K562 (cell line): Measurements from ENCODE around the gene ZNF687. TPM values are rescaled to one million over a fixed set of nuclear protein-coding genes. Genes with fewer than 3 reads are reported as not detected.

Source experiments
- ARHGAP35 ChIP-seq: fragments of 450-650 bp; IDR thresholded peaks from 2 replicates; pipeline ENCODE4 v1.6.1; 2018; ENCODE audit not compliant: partially characterized antibody
- CBX3 ChIP-seq, 2 experiments: IDR thresholded peaks; 1 replicate in 1 of 2; 2 replicates in 1 of 2; pipeline ENCODE4 v1.6.1; 2012; ENCODE audit warnings: inconsistent platforms in 2 of 2, low read length in 2 of 2, borderline replicate concordance in 1 of 2, control low read depth in 1 of 2
- CREB1 ChIP-seq, 2 experiments: sonication (generic) in 1 of 2; formaldehyde crosslinking in 1 of 2; IDR thresholded peaks; 2 replicates each; pipeline versions ENCODE4 v1.6.1 to v1.8.0; 2012 to 2022; ENCODE audit warnings: inconsistent platforms in 1 of 2, mild to moderate bottlenecking in 1 of 2, missing genetic modification reagents in 1 of 2, moderate library complexity in 1 of 2
- CXXC5 ChIP-seq: fragments of 250-450 bp; sonication (Bioruptor Pico); IDR thresholded peaks from 2 replicates; pipeline ENCODE4 v1.8.0; 2022; ENCODE audit warnings: inconsistent platforms, mild to moderate bottlenecking, moderate library complexity
- ETV6 ChIP-seq, 3 experiments: fragments of 150-350 bp in 1 of 3; sonication (generic) in 1 of 3; formaldehyde crosslinking in 1 of 3; IDR thresholded peaks; 2 replicates each; pipeline versions ENCODE4 v1.6.1 to v1.8.0; 2014 to 2022; ENCODE audit warnings: borderline replicate concordance in 2 of 3, low read depth in 2 of 3, antibody characterized with exemption in 1 of 3, low read length in 1 of 3, mild to moderate bottlenecking in 1 of 3, missing genetic modification reagents in 1 of 3
- HMGN3 ChIP-seq: IDR thresholded peaks from 2 replicates; pipeline ENCODE4 v1.6.1; 2011; ENCODE audit warnings: borderline replicate concordance, low read depth, mild to moderate bottlenecking, mixed read lengths, low read length; ENCODE audit not compliant: insufficient read length; ENCODE audit errors: extremely low read depth
- HNRNPL ChIP-seq: fragments of 200-400 bp; formaldehyde crosslinking; IDR thresholded peaks from 2 replicates; pipeline ENCODE4 v1.6.1; 2017; ENCODE audit warnings: low read depth, mild to moderate bottlenecking, low read length
- JUND ChIP-seq, 2 experiments: IDR thresholded peaks; 2 replicates in 1 of 2; 3 replicates in 1 of 2; pipeline ENCODE4 v1.6.1; 2011; ENCODE audit warnings: borderline replicate concordance in 2 of 2, low read depth in 2 of 2, low read length in 2 of 2, improper control_type of control experiment in 1 of 2, missing biosample characterization in 1 of 2, missing genetic modification characterization in 1 of 2, missing genetic modification reagents in 1 of 2
- KAT7 ChIP-seq: sonication (generic); formaldehyde crosslinking; IDR thresholded peaks from 2 replicates; pipeline ENCODE4 v1.8.0; 2022; ENCODE audit warnings: missing genetic modification reagents, mild to moderate bottlenecking, borderline replicate concordance
- MAFF ChIP-seq: IDR thresholded peaks from 2 replicates; pipeline ENCODE4 v1.6.1; 2012; ENCODE audit warnings: low read length, improper control_type of control experiment
- PHTF2 ChIP-seq: fragments of 250-450 bp; sonication (Bioruptor Pico); IDR thresholded peaks from 2 replicates; pipeline ENCODE4 v1.5.0; 2021; ENCODE audit warnings: mild to moderate bottlenecking
- SP1 ChIP-seq: sonication (generic); formaldehyde crosslinking; IDR thresholded peaks from 2 replicates; pipeline ENCODE4 v1.8.1; 2022; ENCODE audit warnings: mild to moderate bottlenecking, missing genetic modification reagents
- SP2 ChIP-seq: IDR thresholded peaks from 2 replicates; pipeline ENCODE4 v1.6.1; 2011; ENCODE audit warnings: mild to moderate bottlenecking, low read depth, low read length, moderate library complexity; ENCODE audit not compliant: poor library complexity, severe bottlenecking; ENCODE audit errors: extremely low read depth
- STAT5A ChIP-seq: IDR thresholded peaks from 2 replicates; pipeline ENCODE4 v1.6.1; 2012; ENCODE audit warnings: low read length, inconsistent platforms, borderline replicate concordance
- TFAM ChIP-seq: fragments of 250-450 bp; sonication (Bioruptor Pico); conservative IDR thresholded peaks from 2 replicates; pipeline ENCODE4 v1.5.0; 2021; ENCODE audit warnings: mild to moderate bottlenecking, moderate library complexity
- ZBTB1 ChIP-seq: sonication (generic); formaldehyde crosslinking; IDR thresholded peaks from 2 replicates; pipeline ENCODE4 v1.8.1; 2023; ENCODE audit warnings: missing genetic modification reagents, low read depth, mild to moderate bottlenecking, borderline replicate concordance
- ZFPM2 ChIP-seq: fragments of 250-450 bp; sonication (Bioruptor Pico); IDR thresholded peaks from 2 replicates; pipeline ENCODE4 v1.5.1; 2022; ENCODE audit warnings: mild to moderate bottlenecking
- ZNF165 ChIP-seq: fragments of 250-450 bp; sonication (Bioruptor Pico); IDR thresholded peaks from 2 replicates; pipeline ENCODE4 v1.4.0; 2020; ENCODE audit warnings: borderline replicate concordance
- ZNF583 ChIP-seq: fragments of 250-450 bp; sonication (Bioruptor Pico); IDR thresholded peaks from 2 replicates; pipeline ENCODE4 v1.4.0; 2020
- ZNF764 ChIP-seq: fragments of 250-450 bp; sonication (Bioruptor Pico); IDR thresholded peaks from 2 replicates; pipeline ENCODE4 v1.4.0; 2020; ENCODE audit warnings: low read depth, mild to moderate bottlenecking, moderate library complexity
- polyA plus RNA-seq, 8 experiments: library from polyadenylated mRNA; depleted of rRNA in 4 of 8; stranded (reverse) in 5 of 8; unstranded in 3 of 8; fragments of >200 nt; fragmentation: Nextera tagmentation in 2 of 8; fragmentation: Illumina TruSeq in 1 of 8; extraction: Ambion mirVana in 2 of 8; extraction: Trizol in 1 of 8; gene quantifications; 2 replicates each; pipeline versions ENCODE4 v1.2.1 to v1.2.3, GENCODE V29; 2011 to 2014; ENCODE audit warnings: inconsistent platforms in 1 of 8, missing spikeins in 1 of 8
- total RNA-seq, 7 experiments: library from RNA; depleted of rRNA in 6 of 7; stranded (reverse); fragments of >200 nt in 6 of 7; fragmentation: Illumina TruSeq in 2 of 7; extraction: Trizol in 2 of 7; gene quantifications; 2 replicates each; pipeline versions ENCODE4 v1.2.1 to v1.2.3, GENCODE V29; 2011 to 2021; ENCODE audit warnings: low replicate concordance in 1 of 7
- TF ChIP-seq, protein P1 (sequence below): fragments of 450-650 bp; IDR thresholded peaks from 2 replicates; pipeline ENCODE4 v1.6.1; 2016; ENCODE audit warnings: borderline replicate concordance
- TF ChIP-seq, protein P2 (sequence below): IDR thresholded peaks from 3 replicates; pipeline ENCODE4 v1.6.1; 2011; ENCODE audit warnings: borderline replicate concordance, mild to moderate bottlenecking, moderate library complexity; ENCODE audit not compliant: insufficient read length; ENCODE audit errors: extremely low read depth

ZNF687 gene
- total and polyA plus RNA-seq, 9 of the 15 experiments (the other 6 are each of a cell fraction or from before 2014, with no cell fraction given), result 0.13 to 26.4 (median 10.6) TPM

DNA sequence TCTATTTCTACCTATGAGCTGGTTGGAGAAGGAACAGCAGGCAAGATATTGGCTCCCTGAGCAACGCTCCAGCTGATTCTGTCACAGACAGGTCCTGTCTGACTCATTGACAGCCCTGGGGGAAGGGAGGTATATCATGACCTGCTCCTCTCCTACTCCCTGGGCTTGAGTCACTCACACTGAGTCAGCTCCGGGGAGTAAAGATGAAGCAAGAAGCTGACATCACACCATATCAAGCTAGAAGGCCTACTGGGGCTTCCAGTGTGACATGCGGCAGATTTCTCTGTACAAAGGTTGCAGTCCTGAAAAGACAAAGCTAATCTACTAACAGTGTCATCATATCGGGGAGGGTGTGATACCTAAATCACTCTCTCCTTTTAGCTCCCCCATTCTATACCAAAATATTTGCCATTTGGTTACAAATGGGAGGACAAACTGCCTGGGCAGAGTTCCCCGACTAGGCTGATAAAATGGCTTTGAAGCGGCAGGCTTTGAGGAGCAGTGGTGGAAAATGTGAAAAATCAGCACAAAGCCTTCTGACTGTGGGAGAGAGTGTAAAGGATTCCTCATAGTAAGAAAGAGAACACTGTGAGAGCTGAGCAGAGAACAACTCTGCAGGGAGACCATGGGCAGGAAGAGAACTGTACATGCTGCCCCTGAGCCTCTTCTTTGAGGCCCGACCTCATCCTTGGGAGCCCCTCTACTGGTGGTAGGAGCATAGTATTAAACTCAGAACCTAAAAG, 29.7 kb downstream of the ZNF687 start (continued):
- TF ChIP-seq ETV6 (IDR thresholded peaks at IDR 0.05; ENCODE audit: borderline replicate concordance in 1 of 2, low read depth in 2 of 2, low read length in 1 of 2) (no peak), ETV6 (CRISPR knock-in tag; IDR thresholded peaks at IDR 0.05; ENCODE audit: borderline replicate concordance) (no peak), STAT5A (no peak; the same call in 1 of the 2 replicates), ARHGAP35 (no peak), MAFF (peak; percentile 69; the same call in 1 of the 2 replicates), ZNF764 (CRISPR knock-in tag) (no peak), CBX3 (IDR thresholded peaks at IDR 0.05; ENCODE audit: borderline replicate concordance in 1 of 2, low read length in 2 of 2) (peak in 1 of 2 experiments; percentile 80; a peak in 1 of 3 replicates), ZNF583 (CRISPR knock-in tag) (no peak), SP1 (peak; percentile 74; the same call in 1 of the 2 replicates), CREB1 (IDR thresholded peaks at IDR 0.05) (peak; percentile 86), CREB1 (CRISPR knock-in tag; IDR thresholded peaks at IDR 0.05) (peak; percentile 72), KAT7 (no peak), ZBTB1 (CRISPR knock-in tag) (no peak), SP2 (no peak), HMGN3 (no peak), JUND (IDR thresholded peaks at IDR 0.05; ENCODE audit: borderline replicate concordance, low read depth, low read length) (peak; percentile 100), JUND (tag; IDR thresholded peaks at IDR 0.05; ENCODE audit: borderline replicate concordance, low read depth, low read length) (peak; percentile 100), ZNF165 (CRISPR knock-in tag) (0 out of 2 replicates have a peak, but pooled peaks have one; percentile 34), CXXC5 (peak; percentile 71), HNRNPL (no peak), PHTF2 (no peak), ZFPM2 (CRISPR knock-in tag) (no peak), TFAM (CRISPR knock-in tag) (no peak)
- TF ChIP-seq, protein P1, sequence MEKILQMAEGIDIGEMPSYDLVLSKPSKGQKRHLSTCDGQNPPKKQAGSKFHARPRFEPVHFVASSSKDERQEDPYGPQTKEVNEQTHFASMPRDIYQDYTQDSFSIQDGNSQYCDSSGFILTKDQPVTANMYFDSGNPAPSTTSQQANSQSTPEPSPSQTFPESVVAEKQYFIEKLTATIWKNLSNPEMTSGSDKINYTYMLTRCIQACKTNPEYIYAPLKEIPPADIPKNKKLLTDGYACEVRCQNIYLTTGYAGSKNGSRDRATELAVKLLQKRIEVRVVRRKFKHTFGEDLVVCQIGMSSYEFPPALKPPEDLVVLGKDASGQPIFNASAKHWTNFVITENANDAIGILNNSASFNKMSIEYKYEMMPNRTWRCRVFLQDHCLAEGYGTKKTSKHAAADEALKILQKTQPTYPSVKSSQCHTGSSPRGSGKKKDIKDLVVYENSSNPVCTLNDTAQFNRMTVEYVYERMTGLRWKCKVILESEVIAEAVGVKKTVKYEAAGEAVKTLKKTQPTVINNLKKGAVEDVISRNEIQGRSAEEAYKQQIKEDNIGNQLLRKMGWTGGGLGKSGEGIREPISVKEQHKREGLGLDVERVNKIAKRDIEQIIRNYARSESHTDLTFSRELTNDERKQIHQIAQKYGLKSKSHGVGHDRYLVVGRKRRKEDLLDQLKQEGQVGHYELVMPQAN, result peak; percentile 97
- TF ChIP-seq, protein P2, sequence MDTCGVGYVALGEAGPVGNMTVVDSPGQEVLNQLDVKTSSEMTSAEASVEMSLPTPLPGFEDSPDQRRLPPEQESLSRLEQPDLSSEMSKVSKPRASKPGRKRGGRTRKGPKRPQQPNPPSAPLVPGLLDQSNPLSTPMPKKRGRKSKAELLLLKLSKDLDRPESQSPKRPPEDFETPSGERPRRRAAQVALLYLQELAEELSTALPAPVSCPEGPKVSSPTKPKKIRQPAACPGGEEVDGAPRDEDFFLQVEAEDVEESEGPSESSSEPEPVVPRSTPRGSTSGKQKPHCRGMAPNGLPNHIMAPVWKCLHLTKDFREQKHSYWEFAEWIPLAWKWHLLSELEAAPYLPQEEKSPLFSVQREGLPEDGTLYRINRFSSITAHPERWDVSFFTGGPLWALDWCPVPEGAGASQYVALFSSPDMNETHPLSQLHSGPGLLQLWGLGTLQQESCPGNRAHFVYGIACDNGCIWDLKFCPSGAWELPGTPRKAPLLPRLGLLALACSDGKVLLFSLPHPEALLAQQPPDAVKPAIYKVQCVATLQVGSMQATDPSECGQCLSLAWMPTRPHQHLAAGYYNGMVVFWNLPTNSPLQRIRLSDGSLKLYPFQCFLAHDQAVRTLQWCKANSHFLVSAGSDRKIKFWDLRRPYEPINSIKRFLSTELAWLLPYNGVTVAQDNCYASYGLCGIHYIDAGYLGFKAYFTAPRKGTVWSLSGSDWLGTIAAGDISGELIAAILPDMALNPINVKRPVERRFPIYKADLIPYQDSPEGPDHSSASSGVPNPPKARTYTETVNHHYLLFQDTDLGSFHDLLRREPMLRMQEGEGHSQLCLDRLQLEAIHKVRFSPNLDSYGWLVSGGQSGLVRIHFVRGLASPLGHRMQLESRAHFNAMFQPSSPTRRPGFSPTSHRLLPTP, result no peak
